Stimulated activated CD4-positive, alpha-beta T cell treated with anti-CD3 and anti-CD28 coated beads, Interleukin-4, amount 100 ng/mL, for 1 hour (primary cell): Measurements from ENCODE around the gene RETREG1.
"Not testable (repeated sequence)": the region's sequence is repeated elsewhere in the genome, so short reads cannot be mapped to it uniquely, and the experiment has no call there.

ENCODE experiments used
- DNase-seq: peaks from one replicate; pipeline ENCODE4 v3.0.0-alpha.2; 2020

RETREG1 gene

DNA sequence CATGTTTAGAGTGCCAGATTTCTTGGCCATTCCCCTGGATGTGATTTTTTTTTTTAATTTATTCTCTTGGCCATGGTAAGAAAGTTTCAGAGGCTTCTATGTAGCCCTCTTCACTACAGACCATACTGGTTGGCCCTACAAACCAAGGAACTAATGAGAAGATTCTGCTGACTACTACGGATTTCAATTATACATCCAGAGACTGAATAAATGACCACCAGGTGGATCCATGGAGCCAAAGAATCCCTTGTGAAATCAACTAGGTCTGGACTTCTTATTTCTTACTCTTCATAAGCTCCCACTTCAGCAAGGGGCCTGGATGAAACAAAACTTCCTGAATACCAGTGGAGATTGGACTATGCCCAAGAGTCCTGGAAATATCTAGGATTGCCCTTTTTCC lies 178.8 kb downstream of the RETREG1 start:
- no peak for DNase-seq

DNA sequence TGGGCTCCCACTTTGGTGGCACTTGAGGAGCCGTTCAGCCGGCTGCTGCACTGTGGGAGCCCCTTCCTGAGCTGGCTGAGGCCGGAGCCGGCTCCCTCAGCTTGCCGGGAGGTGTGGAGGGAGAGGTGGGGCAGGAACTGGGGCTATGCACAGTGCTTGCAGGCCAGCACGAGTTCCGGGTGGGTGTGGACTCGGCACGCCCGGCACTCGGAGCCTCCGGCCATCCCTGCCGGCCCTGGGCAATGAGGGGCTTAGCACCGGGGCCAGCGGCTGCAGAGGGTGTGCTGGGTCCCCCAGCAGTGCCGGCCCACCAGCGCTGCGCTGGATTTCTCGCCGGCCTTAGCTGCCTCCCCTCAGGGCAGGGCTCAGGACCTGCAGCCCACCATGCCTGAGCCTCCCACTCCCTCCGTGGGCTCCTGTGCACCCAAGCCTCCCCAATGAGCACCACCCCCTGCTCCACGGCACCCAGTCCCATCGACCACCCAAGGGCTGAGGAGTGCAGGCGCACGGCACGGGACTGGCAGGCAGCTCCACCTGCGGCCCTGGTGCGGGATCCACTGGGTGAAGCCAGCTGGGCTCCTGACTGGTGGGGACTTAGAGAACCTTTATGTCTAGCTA lies 180.6 kb downstream of the RETREG1 start:
- not testable (repeated sequence) for DNase-seq

DNA sequence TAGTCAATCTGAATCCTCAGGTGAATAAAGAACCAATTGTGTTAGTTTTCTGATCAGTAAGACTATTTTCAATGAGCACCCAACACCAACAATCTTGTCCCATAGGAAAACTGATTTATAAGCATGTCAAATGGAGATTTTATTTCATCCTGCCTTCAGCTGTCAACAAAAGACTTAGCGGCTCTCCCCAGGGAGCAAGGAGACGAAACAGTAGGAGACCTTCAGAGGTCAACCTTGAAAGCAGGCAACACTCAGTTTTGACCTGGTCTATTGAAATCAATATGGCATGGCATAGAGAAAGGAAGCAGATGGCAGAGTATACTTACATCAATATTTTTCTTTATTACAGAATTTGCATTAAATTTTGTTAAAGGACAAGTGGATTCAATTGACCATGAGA lies 185.3 kb downstream of the RETREG1 start:
- DNase-seq: no peak

DNA sequence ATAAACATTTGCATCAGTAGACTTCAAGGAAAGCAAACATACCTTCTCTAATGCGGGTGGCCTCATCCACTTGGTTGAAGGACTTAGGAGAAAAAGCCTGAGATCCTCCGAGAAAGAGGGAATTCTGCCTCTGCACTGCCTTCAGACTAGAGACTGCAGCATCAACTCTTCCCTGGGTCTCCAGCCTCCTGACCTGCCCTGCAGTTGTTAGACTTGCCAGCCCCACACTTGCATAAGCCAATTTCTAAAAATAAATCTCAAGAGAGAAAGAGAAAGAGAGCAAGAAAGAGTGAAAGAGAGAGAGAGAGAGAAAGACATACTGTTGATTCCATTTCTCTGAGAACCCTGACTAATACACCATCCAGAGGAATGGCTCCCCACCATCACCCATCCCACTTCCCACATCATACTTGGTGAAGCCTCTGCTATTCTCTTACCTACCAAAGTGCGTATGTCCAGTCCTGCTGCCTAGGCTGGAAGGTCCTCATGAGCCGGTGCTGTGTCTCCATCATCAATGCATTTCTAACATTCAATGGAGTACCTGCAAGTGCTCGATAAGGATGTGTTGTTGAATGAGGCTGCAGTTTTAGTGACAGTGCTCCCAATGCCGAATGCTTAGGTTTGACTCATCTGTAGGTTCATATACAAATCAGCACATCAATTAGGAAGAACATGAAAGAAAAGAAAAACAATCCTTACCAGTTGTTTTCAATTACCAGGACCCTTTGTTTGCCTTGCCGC lies 186.3 kb downstream of the RETREG1 start:
- no peak for DNase-seq

DNA sequence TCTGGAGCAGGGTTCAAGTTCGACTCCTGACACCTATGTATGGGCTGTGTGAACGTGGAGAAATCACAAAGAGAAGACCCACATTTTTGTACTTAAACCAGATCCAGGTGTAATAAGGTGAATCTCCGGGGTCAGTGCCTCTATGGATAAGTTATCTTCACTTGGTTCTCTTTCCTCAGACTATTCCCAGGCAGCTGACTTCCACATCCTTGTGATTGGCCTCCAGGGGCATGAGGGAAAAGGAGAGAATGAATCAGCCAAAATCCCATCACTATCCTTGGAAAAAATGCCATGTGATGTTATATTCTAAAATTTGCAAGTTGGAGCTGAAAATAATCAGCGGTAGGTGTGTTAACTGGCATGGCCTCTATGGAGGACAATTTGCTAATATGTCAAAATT lies 188.4 kb downstream of the RETREG1 start:
- no peak for DNase-seq

DNA sequence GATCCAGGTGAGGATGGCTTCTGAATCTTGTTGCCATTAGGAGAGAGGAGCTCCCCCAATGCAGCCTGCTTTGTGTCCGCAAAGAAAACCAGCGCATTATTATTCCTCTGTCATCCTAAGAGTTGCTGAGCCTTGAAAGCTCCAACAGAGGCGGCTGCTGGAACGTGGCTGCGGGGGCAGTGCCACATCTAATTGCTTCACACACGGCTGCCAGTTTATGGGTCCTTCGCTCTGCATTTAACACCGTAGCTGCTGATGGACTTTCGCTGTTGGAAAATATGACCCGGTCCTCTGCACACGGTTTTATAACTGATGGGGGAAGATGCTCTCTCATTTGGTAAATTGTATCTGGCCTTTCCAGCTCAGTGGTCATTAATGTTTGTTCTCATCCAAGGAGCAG lies 189.2 kb downstream of the RETREG1 start:
- no peak for DNase-seq
